ENCODE results near the gene PCDHAC1. TPM values are rescaled to one million over a fixed set of nuclear protein-coding genes. Genes with fewer than 3 reads are reported as not detected.

Gene PCDHAC1
- total RNA-seq, 1 experiment from 2014 or later, result 1.0 TPM

DNA sequence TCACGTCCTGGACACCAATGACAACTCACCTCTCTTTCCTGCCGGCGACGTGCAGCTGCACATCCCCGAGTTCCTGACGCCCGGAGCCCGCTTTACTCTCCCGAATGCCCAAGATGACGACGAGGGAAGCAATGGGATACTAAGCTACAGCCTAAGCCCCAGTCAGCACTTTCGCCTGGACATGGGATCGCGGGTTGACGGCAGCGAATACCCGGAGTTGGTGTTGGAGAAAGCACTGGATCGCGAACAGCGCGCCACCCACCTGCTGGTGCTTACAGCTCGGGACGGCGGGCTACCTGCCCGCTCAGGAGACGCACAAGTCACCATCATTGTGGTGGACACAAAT is 1.1 kb downstream of the PCDHAC1 start:
- no peaks in the 10 kb centered on the region for H3K36me3 ChIP-seq (ENCODE audit: control insufficient read depth in 1 of 2, insufficient read depth in 2 of 2, low read length in 2 of 2)
- TF ChIP-seq POLR2AphosphoS5 (IDR thresholded peaks at IDR 0.05; ENCODE audit: low read depth, low read length), result no peak
- no peak for TF ChIP-seq JUND (IDR thresholded peaks at IDR 0.05)
- TF ChIP-seq ZNF274 (IDR thresholded peaks at IDR 0.05; ENCODE audit: low read depth, low read length), result no peak
- TF ChIP-seq EGR1 (IDR thresholded peaks at IDR 0.05; ENCODE audit: low read depth), result no peak
- TF ChIP-seq EZH2phosphoT487 (IDR thresholded peaks at IDR 0.05; ENCODE audit: borderline replicate concordance), result no peak
- TF ChIP-seq, protein P1, sequence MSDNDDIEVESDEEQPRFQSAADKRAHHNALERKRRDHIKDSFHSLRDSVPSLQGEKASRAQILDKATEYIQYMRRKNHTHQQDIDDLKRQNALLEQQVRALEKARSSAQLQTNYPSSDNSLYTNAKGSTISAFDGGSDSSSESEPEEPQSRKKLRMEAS (IDR thresholded peaks at IDR 0.05), result no peak
- no peak for TF ChIP-seq SIN3A (IDR thresholded peaks at IDR 0.05; ENCODE audit: low read depth)
- no peak for TF ChIP-seq ELF1 (IDR thresholded peaks at IDR 0.05; ENCODE audit: borderline replicate concordance, low read depth)
- TF ChIP-seq TCF7L2 (IDR thresholded peaks at IDR 0.05; ENCODE audit: borderline replicate concordance, extremely low read depth, insufficient read depth, insufficient read length), result no peak
- no peak for TF ChIP-seq POLR2A (IDR thresholded peaks at IDR 0.05; ENCODE audit: borderline replicate concordance, extremely low read depth, insufficient read depth, insufficient read length)
- TF ChIP-seq, protein P2, sequence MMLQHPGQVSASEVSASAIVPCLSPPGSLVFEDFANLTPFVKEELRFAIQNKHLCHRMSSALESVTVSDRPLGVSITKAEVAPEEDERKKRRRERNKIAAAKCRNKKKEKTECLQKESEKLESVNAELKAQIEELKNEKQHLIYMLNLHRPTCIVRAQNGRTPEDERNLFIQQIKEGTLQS (IDR thresholded peaks at IDR 0.05), result no peak
- no peak for TF ChIP-seq RAD21 (IDR thresholded peaks at IDR 0.05; ENCODE audit: low read depth)
- TF ChIP-seq, protein P3, sequence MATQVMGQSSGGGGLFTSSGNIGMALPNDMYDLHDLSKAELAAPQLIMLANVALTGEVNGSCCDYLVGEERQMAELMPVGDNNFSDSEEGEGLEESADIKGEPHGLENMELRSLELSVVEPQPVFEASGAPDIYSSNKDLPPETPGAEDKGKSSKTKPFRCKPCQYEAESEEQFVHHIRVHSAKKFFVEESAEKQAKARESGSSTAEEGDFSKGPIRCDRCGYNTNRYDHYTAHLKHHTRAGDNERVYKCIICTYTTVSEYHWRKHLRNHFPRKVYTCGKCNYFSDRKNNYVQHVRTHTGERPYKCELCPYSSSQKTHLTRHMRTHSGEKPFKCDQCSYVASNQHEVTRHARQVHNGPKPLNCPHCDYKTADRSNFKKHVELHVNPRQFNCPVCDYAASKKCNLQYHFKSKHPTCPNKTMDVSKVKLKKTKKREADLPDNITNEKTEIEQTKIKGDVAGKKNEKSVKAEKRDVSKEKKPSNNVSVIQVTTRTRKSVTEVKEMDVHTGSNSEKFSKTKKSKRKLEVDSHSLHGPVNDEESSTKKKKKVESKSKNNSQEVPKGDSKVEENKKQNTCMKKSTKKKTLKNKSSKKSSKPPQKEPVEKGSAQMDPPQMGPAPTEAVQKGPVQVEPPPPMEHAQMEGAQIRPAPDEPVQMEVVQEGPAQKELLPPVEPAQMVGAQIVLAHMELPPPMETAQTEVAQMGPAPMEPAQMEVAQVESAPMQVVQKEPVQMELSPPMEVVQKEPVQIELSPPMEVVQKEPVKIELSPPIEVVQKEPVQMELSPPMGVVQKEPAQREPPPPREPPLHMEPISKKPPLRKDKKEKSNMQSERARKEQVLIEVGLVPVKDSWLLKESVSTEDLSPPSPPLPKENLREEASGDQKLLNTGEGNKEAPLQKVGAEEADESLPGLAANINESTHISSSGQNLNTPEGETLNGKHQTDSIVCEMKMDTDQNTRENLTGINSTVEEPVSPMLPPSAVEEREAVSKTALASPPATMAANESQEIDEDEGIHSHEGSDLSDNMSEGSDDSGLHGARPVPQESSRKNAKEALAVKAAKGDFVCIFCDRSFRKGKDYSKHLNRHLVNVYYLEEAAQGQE (IDR thresholded peaks at IDR 0.05; ENCODE audit: low read depth), result no peak
- no peak for TF ChIP-seq FOSL1 (IDR thresholded peaks at IDR 0.05; ENCODE audit: low read depth)
- no peak for TF ChIP-seq CBX3 (IDR thresholded peaks at IDR 0.05; ENCODE audit: low read depth)
- H3K4me2 ChIP-seq (ENCODE audit: low read length), result peak overlapping the region; percentile 88
- no peaks in the 10 kb centered on the region for H3K79me2 ChIP-seq (ENCODE audit: insufficient read depth, low read length)
- BruUV-seq (replicated peaks), result no TSS peak
- H3K9ac ChIP-seq (ENCODE audit: low read length), result no peak overlapping the region
- ChIA-PET CTCF (interaction anchor here (1.4 to 4.4 kb wide), 4 partner anchors 76 to 637 kb away, joined by 3 to 50 read pairs (median 9); no protein-coding TSS in a partner anchor), POLR2A (interaction anchor here (1.2 kb wide), 1 partner anchor 113 kb away, joined by 4 read pairs; no protein-coding TSS in a partner anchor), RAD21 (ENCODE audit: low non-redundant PET in 1 of 2, low total read pairs in 2 of 2, uncharacterized antibody in 2 of 2, unreplicated experiment in 2 of 2) (interaction anchor here (0.7 to 2.2 kb wide), 3 partner anchors 77 to 113 kb away, joined by 3 to 24 read pairs (median 14); no protein-coding TSS in a partner anchor)
- H4K20me1 ChIP-seq (ENCODE audit: insufficient read depth), result no peaks in the 10 kb centered on the region
- no peaks in the 10 kb centered on the region for H3K9me3 ChIP-seq (ENCODE audit: control insufficient read depth in 1 of 2, insufficient read depth in 1 of 2, low read depth in 1 of 2, low read length in 2 of 2)
- H3K4me3 ChIP-seq (replicated peaks in 1 of 2; ENCODE audit: low read depth in 1 of 2, low read length in 2 of 2), result peak overlapping the region; percentile 37 to 58; a peak in 3 of 4 replicates
- peaks cover 2 to 15% of the 10 kb centered on the region in 2 experiments; a peak in 3 of 4 replicates for H3K4me1 ChIP-seq (ENCODE audit: control insufficient read depth in 1 of 2, insufficient read depth in 2 of 2, low read length in 2 of 2)
- no peak for DNase-seq (ENCODE audit: low read depth, low spot score)
- intact Hi-C loops (cut with micrococcal nuclease), result loop anchor here (5.0 kb wide), 1 partner anchor 40 kb away; the partner anchor contains the start of gene PCDHAC2
- ATAC-seq, result no peak
- H3K9me2 ChIP-seq (ENCODE audit: insufficient read depth), result no peaks in the 10 kb centered on the region
- H3K27ac ChIP-seq (ENCODE audit: low read depth, low read length), result no peak overlapping the region
- H2AFZ ChIP-seq (ENCODE audit: low read depth, low read length, poor library complexity, severe bottlenecking), result no peak overlapping the region
- no peaks in the 10 kb centered on the region for H3K27me3 ChIP-seq (ENCODE audit: insufficient read depth, low read length)
